HG02763 (cell line): Measurements from ENCODE around the gene CALHM2.
"Not testable (repeated sequence)": the region's sequence is repeated elsewhere in the genome, so short reads cannot be mapped to it uniquely, and the experiment has no call there.

Experiments used
- ATAC-seq: cut with Tn5 transposase; IDR thresholded peaks from one replicate; pipeline ENCODE4 v1.9.1; 2021; ENCODE audit warnings: mild to moderate bottlenecking, moderate library complexity; ENCODE audit not compliant: unreplicated experiment

Gene CALHM2, protein sequence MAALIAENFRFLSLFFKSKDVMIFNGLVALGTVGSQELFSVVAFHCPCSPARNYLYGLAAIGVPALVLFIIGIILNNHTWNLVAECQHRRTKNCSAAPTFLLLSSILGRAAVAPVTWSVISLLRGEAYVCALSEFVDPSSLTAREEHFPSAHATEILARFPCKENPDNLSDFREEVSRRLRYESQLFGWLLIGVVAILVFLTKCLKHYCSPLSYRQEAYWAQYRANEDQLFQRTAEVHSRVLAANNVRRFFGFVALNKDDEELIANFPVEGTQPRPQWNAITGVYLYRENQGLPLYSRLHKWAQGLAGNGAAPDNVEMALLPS

GRCh38 chr10:103451831-103452505 lies at the start of gene CALHM2:
TSS of gene CALHM2 (minus strand) at chr10:103452370. CDS start at chr10:103449941, 2,429 bp downstream.
- ATAC-seq, result peak; percentile 66

DNA sequence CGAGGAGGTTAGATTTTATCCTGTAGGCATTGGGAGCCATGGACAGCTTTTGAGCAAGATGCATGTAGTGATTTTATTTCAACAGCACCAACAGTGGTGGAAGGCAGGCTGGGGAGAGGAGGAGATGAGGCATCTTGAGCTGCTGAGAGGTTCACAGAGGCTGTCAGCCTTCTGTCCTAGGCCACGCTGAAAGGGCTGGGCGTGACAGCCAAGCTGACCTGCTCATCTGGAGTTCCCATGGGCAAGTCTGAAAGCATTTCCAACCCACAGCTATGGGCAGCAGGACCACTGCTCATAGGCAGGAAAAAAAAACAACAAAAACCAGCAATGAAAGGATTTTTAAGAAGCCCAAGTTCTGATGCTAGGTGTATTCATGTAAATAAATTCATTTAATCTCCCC lies 49.0 kb upstream of the CALHM2 start:
- ATAC-seq, result no peak

DNA sequence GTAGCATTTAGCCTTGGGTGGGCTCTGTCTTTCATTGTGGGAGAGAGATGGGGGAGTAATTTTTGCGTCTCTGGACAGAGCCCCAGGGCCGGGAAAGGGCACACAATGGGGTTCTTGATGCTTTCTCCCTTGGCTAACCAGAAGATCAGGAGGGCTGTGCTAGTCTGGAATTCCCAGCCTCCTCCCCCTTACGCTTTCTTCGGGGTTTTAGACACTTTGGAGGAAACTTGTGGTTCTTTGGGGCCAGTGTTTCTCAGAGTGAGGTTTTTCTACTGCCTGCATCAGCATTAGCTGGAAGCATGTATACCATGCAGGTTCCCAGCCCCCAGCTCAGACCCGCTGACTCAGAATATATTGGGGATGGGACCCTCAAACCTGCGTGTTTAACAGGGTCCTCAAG lies 48.3 kb upstream of the CALHM2 start:
- no peak for ATAC-seq

DNA sequence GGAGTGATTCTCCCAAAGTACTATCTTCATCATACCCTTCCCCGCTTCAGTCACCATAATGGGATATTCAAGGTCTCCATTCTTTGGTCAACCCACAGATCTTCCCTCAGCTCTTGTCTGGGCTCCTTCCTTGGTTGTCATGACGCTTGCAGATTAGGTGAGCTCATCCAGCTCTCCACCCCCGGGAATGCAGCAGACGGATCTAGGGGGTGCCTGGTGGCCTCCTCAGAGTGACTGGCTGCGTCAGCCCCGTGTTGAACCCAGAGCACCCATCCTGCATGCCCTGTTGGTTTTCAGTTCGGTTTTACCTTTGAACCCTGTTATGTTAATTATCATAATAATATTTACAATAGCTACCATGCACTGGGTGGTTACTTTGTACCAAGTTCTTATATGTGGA lies 47.7 kb upstream of the CALHM2 start:
- ATAC-seq, result no peak

DNA sequence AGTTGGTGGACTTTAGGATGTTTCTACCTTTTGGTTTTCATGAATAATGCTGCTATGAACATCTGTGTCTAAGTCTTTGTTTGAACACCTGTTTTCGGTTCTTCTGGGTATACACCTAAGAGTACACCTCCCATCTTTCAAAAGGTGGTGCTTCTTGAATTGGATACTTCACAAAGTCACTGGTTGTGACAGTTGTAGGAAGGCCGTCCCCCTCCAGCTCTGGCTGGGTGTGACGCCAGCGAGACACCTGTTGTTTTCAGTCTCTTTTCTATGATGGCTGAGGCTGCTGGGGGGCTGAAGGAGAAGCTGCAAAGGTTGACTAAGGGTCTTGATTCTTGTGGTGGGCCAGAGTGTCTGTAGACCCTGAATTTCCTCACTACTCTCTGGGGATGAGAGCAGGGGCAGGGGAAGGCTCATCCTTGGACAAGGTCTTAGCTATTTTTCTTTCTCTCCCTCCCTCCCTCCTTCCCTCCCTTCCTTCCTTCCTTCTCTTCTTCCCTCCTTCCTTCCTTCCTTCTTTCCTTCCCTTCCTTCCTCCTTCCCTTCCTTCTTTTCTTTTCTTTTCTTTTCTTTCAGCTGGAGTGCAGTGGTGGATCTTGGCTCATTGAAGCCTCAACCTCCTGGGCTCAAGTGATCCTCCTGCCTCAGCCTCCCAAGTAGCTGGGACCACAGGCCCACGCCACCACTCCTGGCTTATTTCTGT lies 46.9 kb upstream of the CALHM2 start:
- ATAC-seq, result no peak

GRCh38 chr10:103497161-103497915 lies 45.2 kb upstream of the CALHM2 start:
- ATAC-seq, result no peak

GRCh38 chr10:103495321-103495720 lies 43.2 kb upstream of the CALHM2 start:
- ATAC-seq, result no peak

GRCh38 chr10:103493916-103494877 lies 42.0 kb upstream of the CALHM2 start:
- ATAC-seq, result no peak

DNA sequence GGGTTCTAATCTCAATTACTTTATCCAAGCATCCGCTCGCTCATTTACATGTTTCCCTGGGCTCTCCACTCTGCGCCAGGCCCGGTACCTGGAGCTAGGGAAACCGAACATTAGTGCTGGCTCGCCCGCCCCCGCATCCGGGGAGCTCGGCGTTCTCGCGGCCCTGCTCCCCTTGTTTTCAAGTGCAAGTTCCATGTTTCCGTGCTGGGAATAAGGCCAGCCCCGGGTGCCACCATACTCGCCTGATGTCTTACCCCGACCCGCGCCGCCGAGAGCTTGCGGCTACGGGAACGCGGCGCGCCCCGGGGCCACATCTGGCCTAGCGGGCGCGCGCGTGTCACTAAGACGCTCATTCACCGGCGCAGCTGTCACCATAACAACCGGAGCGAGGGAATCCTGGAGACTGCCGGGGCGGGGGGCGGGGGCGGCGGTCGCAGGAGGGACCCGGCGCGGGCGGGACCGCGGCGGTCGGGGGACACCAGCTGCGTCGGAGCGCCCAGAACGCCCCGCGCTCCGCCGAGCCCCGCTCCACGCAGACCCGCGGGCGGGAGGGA lies 41.3 kb upstream of the CALHM2 start, which contains the start of gene NEURL1:
TSS of gene NEURL1 (plus strand) at position 344 of the 554 bp plus-strand sequence. CDS start 683 bp downstream, outside the sequence.
- no peak for ATAC-seq

- no peak for ATAC-seq
These were observed 40.6 kb upstream of the CALHM2 start for GRCh38 chr10:103492655-103493261.

DNA sequence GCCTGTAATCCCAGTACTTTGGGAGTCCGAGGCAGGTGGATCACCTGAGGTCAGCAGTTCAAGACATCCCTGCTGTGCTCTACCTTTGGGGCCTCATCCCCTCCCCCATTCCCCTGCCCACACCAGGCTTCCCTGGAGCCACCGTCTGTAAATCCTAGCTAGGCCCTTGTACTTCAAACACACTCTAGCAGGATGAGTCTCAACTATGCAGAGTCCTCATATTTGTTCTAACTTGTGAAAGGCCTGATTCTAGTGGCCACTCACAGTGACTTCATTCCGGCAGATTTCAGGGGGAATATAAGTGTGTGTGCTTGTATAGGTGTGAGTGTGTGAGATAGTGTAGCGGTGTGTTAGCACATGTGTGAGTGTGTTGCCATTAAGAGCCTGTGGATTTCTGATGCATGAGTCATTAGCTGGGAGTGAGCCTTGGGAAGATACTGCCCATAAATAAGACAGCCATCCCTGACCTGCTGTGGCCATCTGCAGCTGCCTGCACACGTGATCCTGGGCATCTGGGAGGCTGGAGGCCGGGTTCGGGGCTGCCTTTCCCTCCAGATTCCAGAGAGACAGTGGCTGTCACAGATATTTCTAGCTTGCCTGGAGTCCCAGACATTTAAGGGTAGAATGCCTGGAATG lies 39.7 kb upstream of the CALHM2 start:
- no peak for ATAC-seq

DNA sequence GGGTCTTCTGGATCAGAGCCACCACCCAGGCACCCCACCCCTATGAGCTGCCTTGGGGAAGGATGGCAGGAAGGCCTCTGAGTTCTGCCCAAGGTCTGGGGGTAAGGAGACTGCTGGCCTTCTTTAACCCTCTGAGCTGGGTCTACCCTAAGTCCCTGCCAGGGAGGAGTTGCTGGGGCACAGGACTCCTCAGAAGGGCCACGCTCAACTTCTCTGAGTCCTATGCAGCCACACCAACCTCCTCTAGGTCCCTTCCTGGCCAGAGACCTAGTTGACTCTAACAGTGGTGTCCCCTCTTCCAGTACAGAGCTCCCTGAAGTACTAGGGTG lies 38.8 kb upstream of the CALHM2 start:
- peak; percentile 6 for ATAC-seq

- no peak for ATAC-seq
These were observed 35.2 kb upstream of the CALHM2 start for GRCh38 chr10:103487410-103487708.

- ATAC-seq, result not testable (repeated sequence)
These were observed 34.7 kb upstream of the CALHM2 start for GRCh38 chr10:103486635-103487409.

- no peak for ATAC-seq
These were observed 29.9 kb upstream of the CALHM2 start for GRCh38 chr10:103481974-103482531.

GRCh38 chr10:103480521-103480920 lies 28.4 kb upstream of the CALHM2 start:
- ATAC-seq, result no peak

- ATAC-seq, result no peak
These were observed 27.0 kb upstream of the CALHM2 start, which contains the start of gene CALHM3 for GRCh38 chr10:103479135-103479534. TSS of gene CALHM3 (minus strand) at chr10:103479240. CDS start at chr10:103479032, 208 bp downstream.

- no peak for ATAC-seq
These were observed 26.5 kb upstream of the CALHM2 start for GRCh38 chr10:103478671-103479070.
